Adipose tissue (tissue), 3 donors: ENCODE measurements around the gene PTPN6. TPM values are rescaled to one million over a fixed set of nuclear protein-coding genes. Genes with fewer than 3 reads are reported as not detected.

ENCODE experiments used
- H3K27ac ChIP-seq: one replicate; pipeline ENCODE4 v1.5.1; 2013; ENCODE audit warnings: low read depth, low read length
- WGBS, 3 donors: extraction: QIAGEN DNeasy Blood & Tissue Kit; methylation state at CpG; one replicate each; pipeline ENCODE4 v1.1.7; 2013; 5-methylcytosine and 5-hydroxymethylcytosine counted together
- polyA plus RNA-seq, 3 donors: library from polyadenylated mRNA; stranded (reverse); fragments of 200-250 nt; gene quantifications; one replicate each; pipeline ENCODE4 v1.2.3, GENCODE V29; 2013
- donor health status: healthy with polysubstance abuse.
- donor health status: Bipolar disorder and iron deficiency.
- donor health status: healthy.

Gene PTPN6
- polyA plus RNA-seq, 3 donors: 18.8 to 44.0 (median 24.2) TPM

DNA sequence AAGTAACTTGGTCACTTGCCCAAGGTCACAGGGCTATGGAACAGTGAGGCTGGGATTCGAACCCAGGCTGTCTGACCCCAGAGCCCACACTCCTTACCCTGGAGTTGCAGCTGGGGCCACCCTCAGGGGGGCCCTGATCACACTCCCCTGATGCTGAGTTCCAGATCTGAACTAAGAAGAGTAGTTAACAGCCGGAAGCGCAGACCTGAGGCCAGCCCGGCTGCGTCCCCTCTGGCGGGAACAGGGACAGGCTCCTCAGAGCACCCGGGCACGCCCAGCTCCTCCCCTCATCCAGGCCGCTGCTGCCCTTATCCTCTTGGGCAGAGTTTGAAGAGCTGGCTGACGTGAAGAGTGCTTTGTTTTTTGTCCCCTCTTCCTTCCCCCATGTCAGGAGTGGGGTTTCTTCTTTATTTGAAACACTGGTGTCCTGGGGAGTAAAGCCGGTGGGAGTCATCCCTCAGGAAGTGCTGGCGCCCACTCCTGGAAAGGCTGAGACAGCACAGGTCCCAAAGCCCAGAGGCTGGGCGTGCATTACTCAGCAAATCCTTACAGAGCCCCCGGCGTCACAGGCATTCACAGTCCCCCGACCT is 10.6 kb downstream of the PTPN6 start:
- WGBS, 3 donors: 6 to 10% (median 7%) methylated on average over 16 of the region's 16 CpGs
- no peak overlapping the region for H3K27ac ChIP-seq

- WGBS, 3 donors: 12 to 64% (median 61%) methylated on average over 21 to 25 of the region's 25 CpGs
- no peak overlapping the region for H3K27ac ChIP-seq
Measured at GRCh38 chr12:6962285-6963015, 11.3 kb downstream of the PTPN6 start.

GRCh38 chr12:6963016-6963731 is 12.0 kb downstream of the PTPN6 start:
- H3K27ac ChIP-seq: no peak overlapping the region
- WGBS, 3 donors: 16 to 81% (median 79%) methylated on average over 27 to 32 of the region's 32 CpGs

- 16 to 69% (median 66%) methylated on average over 17 of the region's 17 CpGs for WGBS, 3 donors
- H3K27ac ChIP-seq: no peak overlapping the region
Measured at GRCh38 chr12:6963791-6964413, 12.7 kb downstream of the PTPN6 start.

GRCh38 chr12:6964605-6965025 is 13.5 kb downstream of the PTPN6 start:
- no peak overlapping the region for H3K27ac ChIP-seq
- WGBS, 3 donors: 39 to 78% (median 72%) methylated on average over 7 to 8 of the region's 8 CpGs

DNA sequence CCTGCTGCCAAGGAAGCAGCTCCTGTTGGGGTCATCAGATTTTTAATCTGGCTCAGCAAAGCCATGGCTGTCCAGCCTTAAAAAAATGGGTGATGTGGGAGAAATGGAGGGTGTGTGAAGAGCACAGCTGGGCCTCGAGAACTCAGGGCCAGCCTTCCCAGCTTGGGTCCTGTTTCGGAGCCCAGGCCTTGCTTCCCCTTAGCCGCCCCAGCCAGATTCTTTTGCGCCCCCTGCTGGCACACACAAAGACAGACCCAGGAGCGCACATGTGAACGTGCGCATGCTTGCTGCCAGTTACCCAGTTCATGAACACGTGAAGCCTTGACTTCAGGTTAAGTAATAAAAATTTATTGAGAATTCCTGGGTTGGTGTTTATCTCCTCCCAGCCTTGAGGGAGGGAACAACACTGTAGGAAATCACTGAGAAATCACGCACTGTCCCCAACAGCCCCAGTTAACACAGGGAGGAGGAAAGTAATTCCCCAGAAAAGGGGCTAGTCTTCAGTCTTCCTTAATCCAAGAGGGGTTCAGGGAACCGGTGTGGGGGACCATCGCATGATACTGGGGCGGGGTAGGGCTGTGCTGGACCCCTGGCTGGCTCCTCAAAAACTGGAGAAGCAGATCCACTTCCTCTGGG is 14.0 kb downstream of the PTPN6 start:
- 10 to 22% (median 18%) methylated on average over 12 of the region's 12 CpGs for WGBS, 3 donors
- H3K27ac ChIP-seq: no peak overlapping the region

DNA sequence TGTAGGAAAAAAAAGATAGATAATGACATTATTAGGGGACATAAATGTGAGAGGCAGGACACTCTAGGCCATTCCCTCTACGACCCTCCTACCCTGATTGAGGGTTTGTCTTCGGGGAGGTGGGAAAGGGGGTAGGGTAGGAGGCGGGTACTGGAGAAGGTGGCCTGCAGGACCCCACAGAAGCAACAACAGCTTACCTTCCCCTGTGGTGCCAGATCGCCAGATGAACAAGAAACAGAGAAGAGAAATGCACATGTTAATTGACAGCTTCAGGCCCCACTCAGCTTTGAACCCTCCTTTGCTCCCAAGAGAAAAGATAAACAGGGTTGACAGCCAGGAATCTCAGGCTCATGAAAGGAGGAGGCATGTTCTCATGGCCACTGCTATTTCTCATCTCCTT is 14.6 kb downstream of the PTPN6 start:
- 57 to 81% (median 80%) methylated on average over 4 of the region's 4 CpGs for WGBS, 3 donors

GRCh38 chr12:6966351-6966750 is 15.2 kb downstream of the PTPN6 start:
- WGBS, 3 donors: 43 to 86% (median 83%) methylated on average over 7 of the region's 7 CpGs
- H3K27ac ChIP-seq: no peak overlapping the region

More for the DNA sequence above, 14.6 kb downstream of the PTPN6 start:
- H3K27ac ChIP-seq: no peak overlapping the region

DNA sequence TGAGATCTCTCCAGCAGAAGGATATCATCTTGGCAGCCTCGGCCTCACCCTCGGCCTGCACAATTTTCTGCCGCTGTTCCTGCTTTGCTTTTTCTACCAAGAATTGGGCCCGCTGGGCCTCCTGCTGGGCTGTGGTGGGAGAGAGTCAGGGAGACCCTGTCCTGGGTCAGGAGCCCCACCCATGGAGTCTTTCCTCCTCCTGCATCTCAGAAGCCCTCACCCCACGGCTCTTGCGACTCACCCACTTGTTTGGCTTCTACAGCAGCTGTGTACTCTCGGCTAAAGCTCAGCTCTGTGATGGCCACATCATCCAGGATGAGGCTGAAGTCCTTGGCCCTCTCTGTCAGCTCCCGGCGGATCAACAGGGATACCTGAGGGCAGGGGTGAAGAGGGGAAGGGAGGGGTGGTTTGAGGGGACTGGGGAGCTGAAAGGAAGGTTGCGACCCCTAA is 16.5 kb downstream of the PTPN6 start:
- H3K27ac ChIP-seq: no peak overlapping the region
- 59 to 90% (median 87%) methylated on average over 10 of the region's 10 CpGs for WGBS, 3 donors

GRCh38 chr12:6968426-6968825 is 17.3 kb downstream of the PTPN6 start:
- no peak overlapping the region for H3K27ac ChIP-seq
- 63 to 87% (median 81%) methylated on average over 9 of the region's 9 CpGs for WGBS, 3 donors

GRCh38 chr12:6970096-6970527 is 19.0 kb downstream of the PTPN6 start:
- no peak overlapping the region for H3K27ac ChIP-seq
- WGBS, 3 donors: 0 to 1% (median 0%) methylated on average over 28 to 31 of the region's 31 CpGs

GRCh38 chr12:6974180-6974579 is 23.0 kb downstream of the PTPN6 start:
- WGBS, 3 donors: 84 to 95% (median 93%) methylated on average over 6 of the region's 6 CpGs
- H3K27ac ChIP-seq: no peak overlapping the region

DNA sequence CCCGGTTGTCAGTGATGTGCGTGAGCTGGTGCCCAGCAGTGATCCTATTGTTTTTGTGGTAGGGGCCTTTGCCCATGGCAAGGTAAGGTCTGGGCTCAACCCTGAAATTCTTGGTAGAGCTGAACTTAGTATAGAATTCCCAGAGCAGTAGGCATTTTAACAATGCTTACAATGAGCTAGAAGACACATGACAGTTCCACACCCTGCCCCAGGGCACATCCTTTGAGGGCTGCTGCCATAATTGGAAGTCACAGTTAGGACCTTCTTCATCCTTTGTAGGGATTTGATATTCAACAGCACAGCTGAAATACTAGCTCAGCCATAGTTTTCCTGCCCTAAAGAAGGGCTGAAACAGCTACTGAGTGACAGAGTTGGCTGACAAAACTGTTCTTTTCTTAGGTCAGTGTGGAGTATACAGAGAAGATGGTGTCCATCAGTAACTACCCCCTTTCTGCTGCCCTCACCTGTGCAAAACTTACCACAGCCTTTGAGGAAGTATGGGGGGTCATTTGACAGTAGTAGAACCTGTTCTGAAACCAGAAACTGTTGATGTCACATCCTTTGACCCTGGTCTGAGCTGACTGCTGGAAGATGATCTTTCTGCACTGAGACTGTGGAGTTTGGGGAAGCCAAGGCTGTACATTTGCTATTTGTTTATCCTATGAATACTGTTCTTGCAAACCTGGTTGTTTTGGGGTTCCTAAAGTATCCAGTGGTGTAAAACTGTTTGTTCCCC is 24.3 kb downstream of the PTPN6 start:
- no peak overlapping the region for H3K27ac ChIP-seq
- 85 to 93% (median 89%) methylated on average over 2 of the region's 2 CpGs for WGBS, 3 donors

GRCh38 chr12:6977653-6978052 is 26.5 kb downstream of the PTPN6 start:
- no peak overlapping the region for H3K27ac ChIP-seq
- WGBS, 3 donors: 79 to 80% (median 80%) methylated on average over 10 of the region's 10 CpGs

- H3K27ac ChIP-seq: no peak overlapping the region
- WGBS, 3 donors: 77 to 94% (median 81%) methylated on average over 6 of the region's 6 CpGs
Measured at GRCh38 chr12:6978188-6978587, 27.0 kb downstream of the PTPN6 start.

DNA sequence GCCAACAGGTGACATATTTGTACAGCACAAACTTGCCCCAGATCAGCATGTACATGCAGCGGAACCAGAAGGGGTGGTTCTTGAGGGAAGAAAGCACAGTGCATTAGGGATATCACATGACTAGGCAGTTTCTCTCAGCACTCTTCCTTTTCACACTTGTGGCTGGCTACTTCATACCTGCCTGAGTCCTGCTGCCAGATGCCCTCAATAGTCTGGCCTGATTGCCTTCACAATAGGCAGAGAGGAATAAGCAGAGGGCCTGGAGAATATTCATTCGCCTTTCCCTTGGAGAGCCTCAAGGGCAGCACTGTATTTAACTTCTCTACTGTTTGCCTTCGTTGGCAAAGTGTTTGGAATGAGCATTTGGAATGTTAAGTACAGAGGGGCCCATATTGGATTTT is 27.5 kb downstream of the PTPN6 start:
- no peak overlapping the region for H3K27ac ChIP-seq
- 56 to 82% (median 81%) methylated on average over 3 of the region's 3 CpGs for WGBS, 3 donors

GRCh38 chr12:6979021-6979420 is 27.9 kb downstream of the PTPN6 start:
- H3K27ac ChIP-seq: no peak overlapping the region
- 37 to 86% (median 86%) methylated on average over 6 of the region's 6 CpGs for WGBS, 3 donors

GRCh38 chr12:6979453-6979852 is 28.3 kb downstream of the PTPN6 start:
- 73 to 88% (median 78%) methylated on average over 3 of the region's 3 CpGs for WGBS, 3 donors
- no peak overlapping the region for H3K27ac ChIP-seq
